Fibroblast of villous mesenchyme (primary cell): ENCODE results near the gene CCDC57. TPM values are rescaled to one million over a fixed set of nuclear protein-coding genes. Genes with fewer than 3 reads are reported as not detected.
A peak's percentile ranks its signal among the peaks of the same experiment; 100 is the strongest.

Experiments used
- DNase-seq: peaks from one replicate; pipeline ENCODE4 v3.0.0-alpha.2; 2010; ENCODE audit warnings: low read depth
- H3K4me3 ChIP-seq: 2 replicates; pipeline ENCODE4 v1.5.1; 2011; ENCODE audit warnings: low read depth, mild to moderate bottlenecking, low read length
- CTCF ChIP-seq: IDR thresholded peaks from 2 replicates; pipeline ENCODE4 v1.5.1; 2012; ENCODE audit warnings: low read depth, mild to moderate bottlenecking, low read length; ENCODE audit not compliant: insufficient read depth
- total RNA-seq: library from RNA; depleted of rRNA; stranded (reverse); fragments of >200 nt; gene quantifications from 2 replicates; pipeline ENCODE4 v1.2.3, GENCODE V29; 2012

The CCDC57 gene
- total RNA-seq, 1 donor: 19.9 TPM

GRCh38 chr17:82245134-82246039, 32.7 kb upstream of the CCDC57 start:
- no peak for TF ChIP-seq CTCF
- no peak for DNase-seq
- H3K4me3 ChIP-seq: no peak overlapping the region

- no peak overlapping the region for H3K4me3 ChIP-seq
- peak; percentile 36 for TF ChIP-seq CTCF
- DNase-seq: peak; percentile 58
Observed at GRCh38 chr17:82244413-82245133, 31.9 kb upstream of the CCDC57 start.

- DNase-seq: no peak
- no peak overlapping the region for H3K4me3 ChIP-seq
- TF ChIP-seq CTCF: no peak
Observed at GRCh38 chr17:82243648-82244412, 31.2 kb upstream of the CCDC57 start.

GRCh38 chr17:82242977-82243647, 30.5 kb upstream of the CCDC57 start:
- TF ChIP-seq CTCF: no peak

GRCh38 chr17:82242698-82242976, 30.0 kb upstream of the CCDC57 start:
- DNase-seq: peak; percentile 38
- no peak for TF ChIP-seq CTCF
- H3K4me3 ChIP-seq: no peak overlapping the region

More at GRCh38 chr17:82242977-82243647, 30.5 kb upstream of the CCDC57 start:
- peak; percentile 88 for DNase-seq
- no peak overlapping the region for H3K4me3 ChIP-seq
